ENCODE data around the gene IFNA7.
"Not testable (repeated sequence)": the region's sequence is repeated elsewhere in the genome, so short reads cannot be mapped to it uniquely, and the experiment has no call there.

IFNA7 gene

GRCh38 chr9:21202105-21202504 lies at the start of gene IFNA7:
TSS of gene IFNA7 (minus strand) at chr9:21202205. CDS start at chr9:21202165, 40 bp downstream.
- not testable (repeated sequence) for ATAC-seq, DNase-seq

- ATAC-seq (no peak), DNase-seq (no peak)
Measured at GRCh38 chr9:21251638-21252037, 49.6 kb upstream of the IFNA7 start.

- ATAC-seq (no peak), DNase-seq (no peak)
Measured at GRCh38 chr9:21251190-21251589, 49.2 kb upstream of the IFNA7 start.

GRCh38 chr9:21244836-21245235 lies 42.8 kb upstream of the IFNA7 start:
- ATAC-seq (no peak), DNase-seq (no peak)

- DNase-seq (no peak), ATAC-seq (no peak)
Measured at GRCh38 chr9:21239911-21240310, 37.9 kb upstream of the IFNA7 start, which contains the start of gene IFNA14. TSS of gene IFNA14 (minus strand) at chr9:21240005. CDS start at chr9:21239935, 70 bp downstream.

- not testable (repeated sequence) for ATAC-seq, DNase-seq
Measured at GRCh38 chr9:21236360-21236714, 34.3 kb upstream of the IFNA7 start.

GRCh38 chr9:21235468-21236359 lies 33.7 kb upstream of the IFNA7 start:
- DNase-seq (peak; percentile 11), ATAC-seq (peak; percentile 52)

- no peak for DNase-seq
- ATAC-seq, result no peak
Measured at GRCh38 chr9:21234153-21234687, 32.2 kb upstream of the IFNA7 start.

GRCh38 chr9:21233258-21233657 lies 31.3 kb upstream of the IFNA7 start:
- ATAC-seq (no peak), DNase-seq (no peak)

- DNase-seq, result no peak
- ATAC-seq, result no peak
Measured at GRCh38 chr9:21228122-21228521, 26.1 kb upstream of the IFNA7 start, which contains the start of gene IFNA17. TSS of gene IFNA17 (minus strand) at chr9:21228222. CDS start at chr9:21228173, 49 bp downstream.

GRCh38 chr9:21217211-21217610 lies 15.2 kb upstream of the IFNA7 start, which contains the start of gene IFNA16:
TSS of gene IFNA16 (minus strand) at chr9:21217311. CDS start at chr9:21217305, 6 bp downstream.
- ATAC-seq, DNase-seq: not testable (repeated sequence)

- DNase-seq, ATAC-seq: not testable (repeated sequence)
Measured at GRCh38 chr9:21213411-21214326, 11.7 kb upstream of the IFNA7 start.

GRCh38 chr9:21212160-21212559 lies 10.2 kb upstream of the IFNA7 start:
- ATAC-seq, DNase-seq: not testable (repeated sequence)

GRCh38 chr9:21210782-21211181 lies 8.8 kb upstream of the IFNA7 start:
- ATAC-seq, DNase-seq: not testable (repeated sequence)

GRCh38 chr9:21210311-21210710 lies 8.3 kb upstream of the IFNA7 start:
- no peak for ATAC-seq
- no peak for DNase-seq

- not testable (repeated sequence) for ATAC-seq, DNase-seq
Measured at GRCh38 chr9:21207043-21207442, 5.0 kb upstream of the IFNA7 start, which contains the start of gene IFNA10. TSS of gene IFNA10 (minus strand) at chr9:21207143. CDS start at chr9:21207097, 46 bp downstream.

- peak; percentile 49 for ATAC-seq
- DNase-seq, result no peak
Measured at GRCh38 chr9:21205204-21205603, 3.2 kb upstream of the IFNA7 start.

GRCh38 chr9:21194867-21195776 lies 6.9 kb downstream of the IFNA7 start:
- DNase-seq (peak; percentile 24), ATAC-seq (peak; percentile 81)

GRCh38 chr9:21187487-21187886 lies 14.5 kb downstream of the IFNA7 start, which contains the start of gene IFNA4:
TSS of gene IFNA4 (minus strand) at chr9:21187587. CDS start at chr9:21187531, 56 bp downstream.
- not testable (repeated sequence) for DNase-seq, ATAC-seq

All from stimulated activated naive CD8-positive, alpha-beta T cell treated with anti-CD3 and anti-CD28 coated beads, Interleukin-15, Interleukin-2, amounts not matched to agents 100 U/mL and 50 U/mL, for 24 hours (primary cell).